PC-3 (cell line): ENCODE data around the gene DBT.

ENCODE experiments used
- EZH2 ChIP-seq: fragments of 300-600 bp; sonication (generic); IDR thresholded peaks from one replicate; pipeline ENCODE4 v1.6.1; 2017; ENCODE audit warnings: antibody characterized with exemption, mild to moderate bottlenecking, low read length; ENCODE audit not compliant: unreplicated experiment
- EZH2phosphoT487 ChIP-seq: fragments of 300-600 bp; sonication (generic); IDR thresholded peaks from 2 replicates; pipeline ENCODE4 v1.6.1; 2018; ENCODE audit warnings: mild to moderate bottlenecking, antibody characterized with exemption, low read length, borderline replicate concordance
- TF ChIP-seq, protein P1 (sequence below): fragments of 300-600 bp; sonication (generic); conservative IDR thresholded peaks from 2 replicates; pipeline ENCODE4 v1.5.1; 2017; ENCODE audit warnings: antibody characterized with exemption, low read depth, mild to moderate bottlenecking, low read length

GRCh38 chr1:100206301-100206700 lies 43.3 kb downstream of the DBT start:
- TF ChIP-seq, protein P1, sequence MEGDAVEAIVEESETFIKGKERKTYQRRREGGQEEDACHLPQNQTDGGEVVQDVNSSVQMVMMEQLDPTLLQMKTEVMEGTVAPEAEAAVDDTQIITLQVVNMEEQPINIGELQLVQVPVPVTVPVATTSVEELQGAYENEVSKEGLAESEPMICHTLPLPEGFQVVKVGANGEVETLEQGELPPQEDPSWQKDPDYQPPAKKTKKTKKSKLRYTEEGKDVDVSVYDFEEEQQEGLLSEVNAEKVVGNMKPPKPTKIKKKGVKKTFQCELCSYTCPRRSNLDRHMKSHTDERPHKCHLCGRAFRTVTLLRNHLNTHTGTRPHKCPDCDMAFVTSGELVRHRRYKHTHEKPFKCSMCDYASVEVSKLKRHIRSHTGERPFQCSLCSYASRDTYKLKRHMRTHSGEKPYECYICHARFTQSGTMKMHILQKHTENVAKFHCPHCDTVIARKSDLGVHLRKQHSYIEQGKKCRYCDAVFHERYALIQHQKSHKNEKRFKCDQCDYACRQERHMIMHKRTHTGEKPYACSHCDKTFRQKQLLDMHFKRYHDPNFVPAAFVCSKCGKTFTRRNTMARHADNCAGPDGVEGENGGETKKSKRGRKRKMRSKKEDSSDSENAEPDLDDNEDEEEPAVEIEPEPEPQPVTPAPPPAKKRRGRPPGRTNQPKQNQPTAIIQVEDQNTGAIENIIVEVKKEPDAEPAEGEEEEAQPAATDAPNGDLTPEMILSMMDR, result no peak
- TF ChIP-seq EZH2 (no peak), EZH2phosphoT487 (no peak)
